ENCODE data around the gene NGEF.
"Not testable (repeated sequence)": the region's sequence is repeated elsewhere in the genome, so short reads cannot be mapped to it uniquely, and the experiment has no call there.

NGEF gene

GRCh38 chr2:232908695-232909094, 104.4 kb downstream of the NGEF start:
- Histone ChIP-seq H3K9me3 (ENCODE audit: control extremely low read depth in 1 of 5, control insufficient read depth in 4 of 5, insufficient read depth in 2 of 5, low read depth in 1 of 5, low read length in 4 of 5) (peaks cover 0 to 9% (median 4%) of the 10 kb centered on the region in 5 experiments), H3K27ac (ENCODE audit: insufficient read depth in 1 of 2, low read depth in 1 of 2, low read length in 2 of 2, poor library complexity in 1 of 2, severe bottlenecking in 2 of 2) (no peak overlapping the region), H3K4me3 (ENCODE audit: control insufficient read depth in 1 of 7, extremely low read depth in 1 of 7, insufficient read depth in 4 of 7, low read depth in 2 of 7, low read length in 6 of 7) (no peak overlapping the region), H3K4me1 (ENCODE audit: control extremely low read depth in 1 of 4, control insufficient read depth in 4 of 4, insufficient read depth in 4 of 4, low read length in 3 of 4) (no peaks in the 10 kb centered on the region), H3K36me3 (ENCODE audit: control insufficient read depth in 4 of 4, insufficient read depth in 4 of 4, low read length in 3 of 4) (no peaks in the 10 kb centered on the region), H3K27me3 (replicated peaks in 2 of 5; ENCODE audit: control insufficient read depth in 4 of 5, insufficient read depth in 5 of 5, low read length in 4 of 5) (peaks cover 0 to 3% (median 2%) of the 10 kb centered on the region in 5 experiments)
- ChIA-PET CTCF (no interaction called here), POLR2A (no interaction called here)
- DNase-seq, result no peak
- 86% methylated on average over 5 of the region's 6 CpGs for WGBS (ENCODE audit: insufficient coverage)

- WGBS (ENCODE audit: insufficient coverage), result no CpG with 5 or more reads among the region's 9 CpGs
These were observed 105.4 kb downstream of the NGEF start for GRCh38 chr2:232907718-232908085.

GRCh38 chr2:232906867-232907717, 106.0 kb downstream of the NGEF start:
- H3K4me3 ChIP-seq (ENCODE audit: control insufficient read depth in 1 of 7, extremely low read depth in 1 of 7, insufficient read depth in 4 of 7, low read depth in 2 of 7, low read length in 6 of 7); H3K27ac ChIP-seq (ENCODE audit: insufficient read depth in 1 of 2, low read depth in 1 of 2, low read length in 2 of 2, poor library complexity in 1 of 2, severe bottlenecking in 2 of 2); H3K27me3 ChIP-seq (replicated peaks in 2 of 5; ENCODE audit: control insufficient read depth in 4 of 5, insufficient read depth in 5 of 5, low read length in 4 of 5); H3K36me3 ChIP-seq (ENCODE audit: control insufficient read depth in 4 of 4, insufficient read depth in 4 of 4, low read length in 3 of 4); CTCF ChIA-PET; POLR2A ChIA-PET; H3K9me3 ChIP-seq (ENCODE audit: control extremely low read depth in 1 of 5, control insufficient read depth in 4 of 5, insufficient read depth in 2 of 5, low read depth in 1 of 5, low read length in 4 of 5); DNase-seq; H3K4me1 ChIP-seq (ENCODE audit: control extremely low read depth in 1 of 4, control insufficient read depth in 4 of 4, insufficient read depth in 4 of 4, low read length in 3 of 4): not testable (repeated sequence)
- WGBS (ENCODE audit: insufficient coverage), result 91% methylated on average over 6 of the region's 10 CpGs

More at GRCh38 chr2:232907718-232908085, 105.4 kb downstream of the NGEF start:
- CTCF ChIA-PET; H3K27ac ChIP-seq (ENCODE audit: insufficient read depth in 1 of 2, low read depth in 1 of 2, low read length in 2 of 2, poor library complexity in 1 of 2, severe bottlenecking in 2 of 2); DNase-seq; H3K4me3 ChIP-seq (ENCODE audit: control insufficient read depth in 1 of 7, extremely low read depth in 1 of 7, insufficient read depth in 4 of 7, low read depth in 2 of 7, low read length in 6 of 7); H3K4me1 ChIP-seq (ENCODE audit: control extremely low read depth in 1 of 4, control insufficient read depth in 4 of 4, insufficient read depth in 4 of 4, low read length in 3 of 4); H3K9me3 ChIP-seq (ENCODE audit: control extremely low read depth in 1 of 5, control insufficient read depth in 4 of 5, insufficient read depth in 2 of 5, low read depth in 1 of 5, low read length in 4 of 5); POLR2A ChIA-PET; H3K27me3 ChIP-seq (replicated peaks in 2 of 5; ENCODE audit: control insufficient read depth in 4 of 5, insufficient read depth in 5 of 5, low read length in 4 of 5); H3K36me3 ChIP-seq (ENCODE audit: control insufficient read depth in 4 of 4, insufficient read depth in 4 of 4, low read length in 3 of 4): not testable (repeated sequence)

- ChIA-PET CTCF (no interaction called here), POLR2A (no interaction called here)
- Histone ChIP-seq H3K4me1 (ENCODE audit: control extremely low read depth in 1 of 4, control insufficient read depth in 4 of 4, insufficient read depth in 4 of 4, low read length in 3 of 4) (peaks cover 0 to 6% (median 2%) of the 10 kb centered on the region in 4 experiments), H3K9me3 (ENCODE audit: control extremely low read depth in 1 of 5, control insufficient read depth in 4 of 5, insufficient read depth in 2 of 5, low read depth in 1 of 5, low read length in 4 of 5) (no peaks in the 10 kb centered on the region), H3K4me3 (ENCODE audit: control insufficient read depth in 1 of 7, extremely low read depth in 1 of 7, insufficient read depth in 4 of 7, low read depth in 2 of 7, low read length in 6 of 7) (no peak overlapping the region), H3K27ac (ENCODE audit: insufficient read depth in 1 of 2, low read depth in 1 of 2, low read length in 2 of 2, poor library complexity in 1 of 2, severe bottlenecking in 2 of 2) (no peak overlapping the region), H3K36me3 (ENCODE audit: control insufficient read depth in 4 of 4, insufficient read depth in 4 of 4, low read length in 3 of 4) (no peaks in the 10 kb centered on the region), H3K27me3 (replicated peaks in 2 of 5; ENCODE audit: control insufficient read depth in 4 of 5, insufficient read depth in 5 of 5, low read length in 4 of 5) (peaks cover 0 to 2% (median 0%) of the 10 kb centered on the region in 5 experiments)
- DNase-seq, result no peak
- WGBS (ENCODE audit: insufficient coverage), result 96% methylated on average over 8 of the region's 9 CpGs
These were observed 109.1 kb downstream of the NGEF start for GRCh38 chr2:232903989-232904388.

GRCh38 chr2:232901736-232902578, 111.1 kb downstream of the NGEF start:
- ChIA-PET CTCF (no interaction called here), POLR2A (no interaction called here)
- DNase-seq, result peak in 1 of 3 donors; percentile 23
- H3K9me3 ChIP-seq (ENCODE audit: control extremely low read depth in 1 of 5, control insufficient read depth in 4 of 5, insufficient read depth in 2 of 5, low read depth in 1 of 5, low read length in 4 of 5), result no peaks in the 10 kb centered on the region
- no peak overlapping the region for H3K4me3 ChIP-seq (ENCODE audit: control insufficient read depth in 1 of 7, extremely low read depth in 1 of 7, insufficient read depth in 4 of 7, low read depth in 2 of 7, low read length in 6 of 7)
- WGBS (ENCODE audit: insufficient coverage), result 90% methylated on average over 23 of the region's 28 CpGs
- peaks cover 0 to 6% (median 2%) of the 10 kb centered on the region in 4 experiments for H3K4me1 ChIP-seq (ENCODE audit: control extremely low read depth in 1 of 4, control insufficient read depth in 4 of 4, insufficient read depth in 4 of 4, low read length in 3 of 4)
- no peaks in the 10 kb centered on the region for H3K27me3 ChIP-seq (replicated peaks in 2 of 5; ENCODE audit: control insufficient read depth in 4 of 5, insufficient read depth in 5 of 5, low read length in 4 of 5)
- no peaks in the 10 kb centered on the region for H3K36me3 ChIP-seq (ENCODE audit: control insufficient read depth in 4 of 4, insufficient read depth in 4 of 4, low read length in 3 of 4)
- no peak overlapping the region for H3K27ac ChIP-seq (ENCODE audit: insufficient read depth in 1 of 2, low read depth in 1 of 2, low read length in 2 of 2, poor library complexity in 1 of 2, severe bottlenecking in 2 of 2)

GRCh38 chr2:232900811-232901735, 112.0 kb downstream of the NGEF start:
- POLR2A ChIA-PET, result no interaction called here
- DNase-seq, result peak in 2 of 3 donors; percentile 45 to 52
- Histone ChIP-seq H3K4me1 (ENCODE audit: control extremely low read depth in 1 of 4, control insufficient read depth in 4 of 4, insufficient read depth in 4 of 4, low read length in 3 of 4) (peaks cover 0 to 6% (median 2%) of the 10 kb centered on the region in 4 experiments), H3K27ac (ENCODE audit: insufficient read depth in 1 of 2, low read depth in 1 of 2, low read length in 2 of 2, poor library complexity in 1 of 2, severe bottlenecking in 2 of 2) (no peak overlapping the region), H3K36me3 (ENCODE audit: control insufficient read depth in 4 of 4, insufficient read depth in 4 of 4, low read length in 3 of 4) (no peaks in the 10 kb centered on the region), H3K27me3 (replicated peaks in 2 of 5; ENCODE audit: control insufficient read depth in 4 of 5, insufficient read depth in 5 of 5, low read length in 4 of 5) (no peaks in the 10 kb centered on the region), H3K4me3 (ENCODE audit: control insufficient read depth in 1 of 7, extremely low read depth in 1 of 7, insufficient read depth in 4 of 7, low read depth in 2 of 7, low read length in 6 of 7) (no peak overlapping the region), H3K9me3 (ENCODE audit: control extremely low read depth in 1 of 5, control insufficient read depth in 4 of 5, insufficient read depth in 2 of 5, low read depth in 1 of 5, low read length in 4 of 5) (no peaks in the 10 kb centered on the region)
- 71% methylated on average over 33 of the region's 43 CpGs for WGBS (ENCODE audit: insufficient coverage)
- CTCF ChIA-PET, result no interaction called here

Measured in common myeloid progenitor, CD34-positive (primary cell).